ENCODE results near the gene GRID2.

Gene GRID2

DNA sequence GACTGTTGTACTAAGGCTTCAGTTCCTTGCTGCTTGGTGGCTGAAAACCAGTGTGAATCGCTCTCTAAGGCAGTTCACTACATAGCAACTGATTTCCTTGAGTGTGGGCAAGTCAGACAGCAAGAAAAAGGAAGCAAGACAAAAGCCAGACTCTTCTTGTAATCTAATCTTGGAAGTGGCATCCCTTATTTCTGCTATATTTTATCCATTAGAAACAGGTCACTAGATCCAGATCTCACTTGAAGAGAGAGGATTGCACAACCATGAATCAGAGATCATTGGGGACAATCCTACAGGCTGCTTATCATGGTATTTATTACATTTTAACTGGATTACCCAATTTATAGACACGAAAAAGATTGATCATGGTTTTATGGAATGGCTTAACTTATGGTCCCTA, 684.5 kb downstream of the GRID2 start:
- DNase-seq: no peak

- no peak for DNase-seq
These were observed 689.0 kb downstream of the GRID2 start for GRCh38 chr4:92992758-92993157.

GRCh38 chr4:92994727-92995126, 691.0 kb downstream of the GRID2 start:
- DNase-seq: no peak

DNA sequence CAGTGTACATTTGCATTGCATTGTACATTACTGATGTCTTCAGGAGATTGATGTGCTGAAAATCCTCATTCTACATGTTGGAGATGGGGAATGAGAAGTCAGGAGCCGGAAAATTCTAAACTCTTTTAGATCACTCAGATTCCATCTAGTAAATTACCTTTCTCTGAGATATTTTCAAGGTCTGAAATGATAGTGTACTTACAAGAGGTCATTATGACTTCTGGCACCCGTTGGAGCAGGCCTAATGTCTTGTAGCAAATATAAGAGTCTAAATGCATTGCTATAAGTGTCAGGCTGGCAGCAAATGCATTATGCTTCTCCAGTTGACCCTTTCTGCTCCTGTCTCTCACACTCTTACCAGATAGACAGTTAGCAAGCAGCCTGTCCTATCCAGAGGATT, 692.8 kb downstream of the GRID2 start:
- no peak for DNase-seq

DNA sequence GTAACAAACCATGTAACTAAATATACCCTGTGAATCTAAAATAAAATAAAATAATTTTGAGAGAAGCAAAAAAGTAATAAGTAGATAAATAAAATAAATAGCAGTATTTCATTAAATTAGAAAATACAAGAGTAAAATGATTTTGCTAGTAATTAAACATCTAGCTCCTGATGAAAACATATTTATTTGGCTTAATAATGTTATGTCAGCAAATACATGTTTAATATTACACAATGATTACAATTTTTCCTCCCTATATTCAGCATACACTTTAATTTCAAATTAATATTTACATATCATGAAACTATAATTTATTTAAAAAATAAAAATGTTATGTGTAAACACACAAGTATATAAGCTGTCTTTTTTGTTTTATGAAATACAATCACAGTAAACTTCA, 697.1 kb downstream of the GRID2 start:
- no peak for DNase-seq

GRCh38 chr4:93002240-93002639, 698.5 kb downstream of the GRID2 start:
- no peak for DNase-seq

DNA sequence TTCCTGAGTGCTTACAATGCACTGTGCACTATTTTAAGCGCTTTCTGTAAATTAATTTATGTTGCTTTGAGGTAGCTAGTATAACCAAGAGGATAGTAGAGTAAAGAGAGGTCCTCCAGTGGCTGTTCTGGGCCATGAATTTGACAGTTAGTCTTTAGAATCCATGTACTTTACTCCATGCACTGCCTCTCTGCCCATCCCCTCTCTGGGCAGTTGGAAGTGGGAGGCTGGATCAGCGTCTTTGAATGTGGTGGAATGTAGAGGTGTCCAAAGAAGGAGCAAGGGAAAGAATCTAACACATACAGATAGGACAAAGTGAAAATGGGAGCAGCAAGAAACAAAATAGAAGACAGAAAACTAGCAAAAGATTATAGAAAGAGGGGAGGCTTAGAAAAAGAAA, 712.6 kb downstream of the GRID2 start:
- no peak for DNase-seq

DNA sequence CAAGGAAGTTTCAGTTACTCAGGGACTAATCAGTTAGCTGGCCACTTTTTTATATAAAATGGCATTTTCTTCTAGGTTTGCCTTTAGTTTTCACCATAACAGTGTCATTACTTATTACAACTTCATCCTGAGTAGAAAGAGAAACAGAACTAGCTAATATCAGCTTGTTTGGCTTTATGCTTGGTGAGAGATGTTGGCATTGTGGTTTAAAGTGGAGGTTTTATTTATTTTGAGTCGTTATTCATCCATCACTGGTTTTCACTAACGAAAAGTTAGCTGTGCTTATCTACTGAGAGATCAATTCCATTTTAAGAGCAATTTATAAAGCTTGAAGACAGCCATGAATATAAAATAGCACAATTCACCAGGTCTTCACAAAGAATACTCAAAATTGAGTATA, 714.5 kb downstream of the GRID2 start:
- no peak for DNase-seq

- DNase-seq: no peak
These were observed 715.0 kb downstream of the GRID2 start for GRCh38 chr4:93018806-93019205.

DNA sequence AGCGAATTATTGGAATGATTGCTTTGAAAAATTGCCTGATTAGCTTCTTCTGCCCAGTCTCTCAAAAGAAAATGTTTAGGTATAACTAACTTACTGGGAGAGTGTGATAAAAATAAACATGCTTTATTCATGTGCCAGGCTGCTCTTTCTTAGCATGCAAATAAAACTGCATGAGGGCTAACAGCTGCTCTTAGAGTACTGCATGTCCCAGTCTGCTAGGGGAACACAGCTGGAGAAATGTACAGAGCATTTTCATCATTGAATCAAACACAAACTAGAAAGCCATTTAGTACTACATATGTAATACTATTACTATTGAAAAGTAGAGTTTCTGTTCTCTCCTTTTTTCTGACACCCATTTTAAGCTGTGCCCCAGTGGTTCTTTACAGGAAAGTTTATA, 726.0 kb downstream of the GRID2 start:
- no peak for DNase-seq

GRCh38 chr4:93030670-93031069, 726.9 kb downstream of the GRID2 start:
- DNase-seq: no peak

- DNase-seq: no peak
These were observed 727.8 kb downstream of the GRID2 start for GRCh38 chr4:93031431-93032098.

DNA sequence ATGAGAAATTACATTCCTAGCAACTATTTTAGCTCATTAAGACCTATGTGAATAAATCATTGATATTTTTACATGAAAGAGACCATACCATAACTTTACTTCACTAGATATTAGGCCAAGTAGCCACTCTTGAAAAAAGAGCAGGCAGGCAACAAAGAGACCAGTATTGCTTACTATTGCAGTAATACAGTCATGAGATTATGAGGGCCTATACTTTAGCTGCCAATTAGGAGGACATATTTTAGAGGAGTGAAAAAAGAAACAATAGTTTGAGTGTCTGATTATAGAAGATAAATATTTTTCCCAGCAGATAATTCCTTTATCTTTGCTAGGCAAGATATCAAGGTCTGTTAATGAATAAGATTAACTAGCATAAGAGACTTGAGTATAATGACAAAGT, 739.0 kb downstream of the GRID2 start:
- no peak for DNase-seq

DNA sequence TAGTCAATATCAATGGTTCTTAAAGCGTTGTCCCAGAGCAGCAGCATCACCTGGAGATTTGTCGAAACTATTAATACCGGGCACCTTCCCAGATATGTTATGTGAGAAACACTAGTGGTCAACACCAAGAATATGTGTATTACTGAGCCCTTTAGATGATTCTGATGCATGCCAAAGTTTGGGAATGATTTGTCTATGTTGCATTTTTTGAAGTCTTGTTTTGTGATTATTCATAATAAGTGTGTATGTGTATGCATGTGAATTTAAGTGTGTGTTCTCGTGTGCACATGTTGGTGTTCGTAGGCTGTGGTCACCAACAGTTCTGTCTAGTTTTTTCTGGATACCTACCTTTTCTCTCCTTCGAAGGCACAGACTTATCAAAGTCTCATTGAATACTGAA, 749.4 kb downstream of the GRID2 start:
- DNase-seq: no peak

DNA sequence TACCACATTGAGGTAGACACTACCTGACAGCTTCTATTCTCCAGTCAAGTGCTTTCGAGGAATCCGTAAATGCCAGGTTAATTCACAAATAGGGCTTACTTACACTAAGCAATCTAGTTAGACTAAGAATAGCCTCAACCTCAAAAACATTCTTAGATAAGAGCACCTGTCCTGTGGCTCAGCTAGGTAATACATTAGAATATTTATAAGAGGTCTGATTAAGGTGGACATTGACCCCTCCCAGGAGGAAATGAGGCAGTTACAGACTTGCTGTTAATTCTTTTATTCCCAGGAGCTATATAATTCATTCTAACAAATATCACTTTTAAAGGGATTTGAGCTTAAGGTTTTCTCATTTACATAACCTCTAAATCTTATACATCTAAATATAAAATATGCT, 758.1 kb downstream of the GRID2 start:
- DNase-seq: no peak

- DNase-seq: no peak
These were observed 759.6 kb downstream of the GRID2 start for GRCh38 chr4:93063325-93063724.

DNA sequence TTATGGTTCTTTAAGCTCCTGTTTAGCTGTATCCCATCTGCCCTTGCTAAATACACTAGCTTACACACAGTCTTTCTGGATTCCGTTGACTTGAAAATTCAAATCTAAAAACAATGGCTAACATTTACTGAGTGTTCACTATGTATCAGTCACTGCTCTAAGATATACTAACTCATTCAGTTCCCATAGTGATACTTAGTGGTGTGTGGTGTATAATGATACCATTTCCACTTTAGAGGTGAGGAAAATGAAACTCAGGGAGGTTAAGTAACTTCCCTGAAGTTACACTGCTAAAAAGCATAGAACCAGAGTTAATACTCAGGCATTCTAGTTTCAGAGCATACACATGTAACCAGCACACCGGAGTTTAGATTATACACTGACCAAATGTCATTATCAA, 762.0 kb downstream of the GRID2 start:
- no peak for DNase-seq

DNA sequence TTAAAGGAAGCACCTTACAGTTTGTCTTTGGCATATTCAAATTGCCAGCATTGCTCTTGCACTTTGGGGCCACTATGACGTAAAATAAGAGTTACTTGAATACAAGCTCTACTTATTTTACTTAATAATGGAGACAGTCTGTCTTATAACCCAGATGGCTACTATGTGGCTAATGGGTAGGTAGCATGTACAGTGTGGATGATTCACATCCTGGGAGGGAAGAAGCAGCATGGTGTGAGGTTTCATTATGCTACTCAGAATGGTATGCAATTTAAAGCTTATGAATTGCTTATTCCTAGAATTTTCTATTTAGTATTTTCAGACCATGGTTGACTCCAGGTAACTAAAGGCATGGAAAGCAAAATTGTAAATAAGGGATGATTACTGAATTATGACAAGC, 763.0 kb downstream of the GRID2 start:
- no peak for DNase-seq

DNA sequence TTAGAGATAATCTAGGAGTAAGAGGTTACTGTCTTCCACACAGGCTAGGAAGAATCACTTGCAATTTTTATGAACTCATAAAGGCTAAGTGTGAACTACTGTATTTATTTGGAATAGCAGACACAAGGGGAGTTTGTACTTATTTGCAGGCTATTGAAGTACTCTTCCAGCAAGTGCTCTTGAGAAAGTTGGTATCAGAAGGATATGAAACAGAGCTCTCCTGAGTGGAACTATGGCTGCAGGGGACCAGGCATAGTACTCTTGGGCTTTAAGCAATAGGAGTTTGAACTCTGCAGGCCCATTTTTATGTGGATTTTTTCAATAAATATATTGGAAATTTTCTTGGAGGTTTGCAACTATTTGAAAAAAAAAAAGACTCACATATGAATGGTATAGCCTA, 768.5 kb downstream of the GRID2 start:
- no peak for DNase-seq

DNA sequence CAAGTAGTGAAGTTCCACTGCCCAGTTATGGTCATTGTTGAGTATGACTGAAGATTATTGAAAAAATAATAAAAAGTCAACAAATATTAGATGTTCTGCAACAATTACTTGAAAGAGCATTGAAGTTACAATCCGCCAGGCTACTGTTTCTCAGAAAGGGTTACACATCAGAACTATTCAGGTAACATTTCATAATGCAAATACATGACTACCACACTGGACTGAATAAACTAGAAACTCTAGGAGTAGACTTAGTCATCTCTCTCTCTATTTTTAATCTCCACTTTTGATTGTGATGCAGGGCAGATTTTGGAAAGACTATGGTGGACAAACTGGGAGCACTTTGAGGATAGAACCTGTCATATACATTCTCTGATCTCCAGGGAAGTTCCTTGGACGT, 776.5 kb downstream of the GRID2 start:
- no peak for DNase-seq

- no peak for DNase-seq
These were observed 781.0 kb downstream of the GRID2 start for GRCh38 chr4:93084599-93085305.

- DNase-seq: no peak
These were observed 782.6 kb downstream of the GRID2 start for GRCh38 chr4:93086356-93086755.

GRCh38 chr4:93092765-93093164, 789.0 kb downstream of the GRID2 start:
- DNase-seq: no peak

- no peak for DNase-seq
These were observed 799.3 kb downstream of the GRID2 start for GRCh38 chr4:93103042-93103441.

DNA sequence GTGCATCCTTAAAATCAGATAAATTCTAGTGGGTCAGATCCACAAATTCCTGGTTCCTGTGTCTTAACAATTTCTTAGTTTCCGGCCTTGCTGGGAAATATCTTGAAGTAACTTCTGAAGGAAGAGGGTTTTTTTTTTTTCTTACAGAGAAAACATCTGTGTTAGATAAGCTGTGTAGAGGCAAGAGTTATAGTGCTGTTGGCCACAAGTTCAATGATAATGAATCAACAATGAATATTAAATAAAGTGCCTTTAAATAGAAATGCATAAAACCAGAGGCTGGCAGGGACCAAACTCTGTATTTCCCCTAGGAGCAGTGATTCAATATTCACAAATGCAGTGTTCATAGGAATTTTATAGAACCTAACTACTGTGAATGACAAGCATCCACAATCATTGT, 812.9 kb downstream of the GRID2 start:
- DNase-seq: no peak
